ENCODE measurements around the gene MAP2K4. TPM values are rescaled to one million over a fixed set of nuclear protein-coding genes. Genes with fewer than 3 reads are reported as not detected.

The MAP2K4 gene
- polyA plus RNA-seq, 1 donor: 29.0 TPM

DNA sequence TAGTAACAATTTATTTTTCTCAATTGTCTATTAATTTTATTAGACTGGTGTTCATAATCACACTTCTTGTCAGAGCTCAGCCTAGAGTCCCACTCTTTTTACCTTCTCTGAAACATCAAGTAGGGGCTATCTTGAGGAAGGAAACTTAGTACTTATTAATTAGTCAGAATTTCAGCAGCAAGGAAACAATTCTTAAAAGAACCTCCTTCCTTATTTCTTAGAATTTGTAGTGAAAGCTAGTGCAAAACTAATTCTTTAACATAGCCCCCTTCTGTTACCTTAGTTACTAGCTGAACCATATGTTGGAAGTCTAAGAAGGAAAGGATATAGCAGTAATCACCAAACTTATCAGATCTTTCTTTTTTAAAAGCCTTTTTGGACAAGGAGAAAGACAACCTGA, 35.2 kb downstream of the MAP2K4 start:
- no peaks in the 10 kb centered on the region for H3K27me3 ChIP-seq (ENCODE audit: control insufficient read depth, insufficient read depth, low read length)
- H3K4me3 ChIP-seq (ENCODE audit: low read length): no peak overlapping the region
- no peaks in the 10 kb centered on the region for H3K9me3 ChIP-seq (ENCODE audit: control insufficient read depth, low read depth, low read length)
- H3K27ac ChIP-seq (ENCODE audit: low read length): no peak overlapping the region
- H3K36me3 ChIP-seq (ENCODE audit: control insufficient read depth, insufficient read depth, low read length): no peaks in the 10 kb centered on the region
- no peak for DNase-seq
- no peaks in the 10 kb centered on the region for H3K4me1 ChIP-seq (ENCODE audit: control insufficient read depth, insufficient read depth, low read length)

DNA sequence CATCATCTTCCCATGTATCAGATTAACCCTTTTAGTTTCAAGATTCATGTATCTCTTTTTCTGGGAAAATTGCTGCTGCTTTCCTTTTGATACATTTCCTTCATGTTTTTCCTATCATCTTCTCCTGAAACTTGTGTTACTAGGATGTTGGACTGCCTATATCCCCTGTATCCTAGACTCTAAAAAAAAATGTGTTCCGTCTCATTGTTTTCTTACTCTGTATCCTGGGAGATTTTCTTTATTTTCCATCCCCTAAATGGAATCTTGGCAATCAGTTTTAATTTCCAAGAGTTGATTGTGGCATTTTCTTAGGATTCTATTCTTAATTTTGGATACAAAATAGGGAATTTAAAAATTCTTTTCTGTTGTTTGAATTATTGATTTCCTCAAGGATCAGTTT, 36.8 kb downstream of the MAP2K4 start:
- no peaks in the 10 kb centered on the region for H3K9me3 ChIP-seq (ENCODE audit: control insufficient read depth, low read depth, low read length)
- no peaks in the 10 kb centered on the region for H3K27me3 ChIP-seq (ENCODE audit: control insufficient read depth, insufficient read depth, low read length)
- no peaks in the 10 kb centered on the region for H3K36me3 ChIP-seq (ENCODE audit: control insufficient read depth, insufficient read depth, low read length)
- H3K27ac ChIP-seq (ENCODE audit: low read length): no peak overlapping the region
- H3K4me1 ChIP-seq (ENCODE audit: control insufficient read depth, insufficient read depth, low read length): no peaks in the 10 kb centered on the region
- no peak overlapping the region for H3K4me3 ChIP-seq (ENCODE audit: low read length)
- WGBS (ENCODE audit: insufficient coverage, low lambda C conversion rate): 75% methylated on average over 1 of the region's 1 CpG
- no peak for DNase-seq

GRCh38 chr17:12058535-12058934, 37.9 kb downstream of the MAP2K4 start:
- no peaks in the 10 kb centered on the region for H3K27me3 ChIP-seq (ENCODE audit: control insufficient read depth, insufficient read depth, low read length)
- no peaks in the 10 kb centered on the region for H3K4me1 ChIP-seq (ENCODE audit: control insufficient read depth, insufficient read depth, low read length)
- no peak for DNase-seq
- no peaks in the 10 kb centered on the region for H3K36me3 ChIP-seq (ENCODE audit: control insufficient read depth, insufficient read depth, low read length)
- H3K9me3 ChIP-seq (ENCODE audit: control insufficient read depth, low read depth, low read length): no peaks in the 10 kb centered on the region
- no peak overlapping the region for H3K4me3 ChIP-seq (ENCODE audit: low read length)
- H3K27ac ChIP-seq (ENCODE audit: low read length): no peak overlapping the region

DNA sequence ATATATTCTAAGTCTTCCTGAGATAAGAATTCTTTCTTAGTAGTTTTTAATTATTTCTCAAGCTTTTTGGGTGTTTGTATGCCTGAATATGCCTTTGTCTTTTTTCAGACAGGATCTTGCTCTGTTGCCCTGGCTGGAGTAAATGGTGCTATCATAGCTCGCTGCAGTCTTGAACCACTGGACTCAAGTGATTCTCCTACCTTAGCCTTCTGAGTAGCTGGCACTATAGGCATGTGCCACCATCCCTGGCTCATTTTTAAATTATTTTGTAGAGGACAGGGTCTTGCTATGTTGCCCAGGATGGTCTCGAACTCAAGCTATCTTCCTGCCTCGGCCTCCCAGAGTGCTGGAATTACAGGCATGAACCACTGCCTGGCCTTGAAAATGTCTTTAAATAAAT, 41.6 kb downstream of the MAP2K4 start:
- no peak overlapping the region for H3K27ac ChIP-seq (ENCODE audit: low read length)
- peaks cover 7% of the 10 kb centered on the region for H3K36me3 ChIP-seq (ENCODE audit: control insufficient read depth, insufficient read depth, low read length)
- no peaks in the 10 kb centered on the region for H3K27me3 ChIP-seq (ENCODE audit: control insufficient read depth, insufficient read depth, low read length)
- WGBS (ENCODE audit: insufficient coverage, low lambda C conversion rate): no CpG with 5 or more reads among the region's 3 CpGs
- H3K9me3 ChIP-seq (ENCODE audit: control insufficient read depth, low read depth, low read length): no peaks in the 10 kb centered on the region
- no peaks in the 10 kb centered on the region for H3K4me1 ChIP-seq (ENCODE audit: control insufficient read depth, insufficient read depth, low read length)
- no peak overlapping the region for H3K4me3 ChIP-seq (ENCODE audit: low read length)
- no peak for DNase-seq

DNA sequence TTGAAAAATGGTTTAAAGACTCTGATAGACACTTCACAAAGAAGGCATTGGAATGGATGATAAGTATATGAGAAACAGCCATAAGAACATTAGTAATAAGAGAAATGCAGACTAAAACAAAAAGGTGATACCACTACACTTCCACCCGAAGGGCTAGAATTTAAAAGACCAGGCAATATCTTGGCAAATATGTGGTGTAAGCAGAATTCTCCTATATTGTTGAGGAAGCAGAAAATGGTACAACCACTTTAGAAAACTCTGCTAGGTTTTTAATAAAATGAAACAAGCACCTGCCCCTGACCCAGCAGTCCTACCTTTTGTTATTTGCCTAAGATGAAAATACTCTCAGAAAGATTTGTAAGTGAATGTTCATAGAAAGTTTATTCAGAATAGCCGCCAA, 43.7 kb downstream of the MAP2K4 start:
- 100% methylated on average over 2 of the region's 2 CpGs for WGBS (ENCODE audit: insufficient coverage, low lambda C conversion rate)
- no peaks in the 10 kb centered on the region for H3K4me1 ChIP-seq (ENCODE audit: control insufficient read depth, insufficient read depth, low read length)

GRCh38 chr17:12067485-12067884, 46.8 kb downstream of the MAP2K4 start:
- Histone ChIP-seq H3K27me3 (ENCODE audit: control insufficient read depth, insufficient read depth, low read length) (no peaks in the 10 kb centered on the region), H3K9me3 (ENCODE audit: control insufficient read depth, low read depth, low read length) (no peaks in the 10 kb centered on the region), H3K36me3 (ENCODE audit: control insufficient read depth, insufficient read depth, low read length) (peaks cover 22% of the 10 kb centered on the region), H3K4me3 (ENCODE audit: low read length) (no peak overlapping the region), H3K4me1 (ENCODE audit: control insufficient read depth, insufficient read depth, low read length) (no peaks in the 10 kb centered on the region), H3K27ac (ENCODE audit: low read length) (no peak overlapping the region)
- DNase-seq: no peak
- WGBS (ENCODE audit: insufficient coverage, low lambda C conversion rate): 90% methylated on average over 2 of the region's 2 CpGs

More for the DNA sequence above, 43.7 kb downstream of the MAP2K4 start:
- no peak for DNase-seq
- no peak overlapping the region for H3K4me3 ChIP-seq (ENCODE audit: low read length)
- H3K27ac ChIP-seq (ENCODE audit: low read length): no peak overlapping the region
- H3K9me3 ChIP-seq (ENCODE audit: control insufficient read depth, low read depth, low read length): no peaks in the 10 kb centered on the region
- no peaks in the 10 kb centered on the region for H3K27me3 ChIP-seq (ENCODE audit: control insufficient read depth, insufficient read depth, low read length)
- peaks cover 14% of the 10 kb centered on the region for H3K36me3 ChIP-seq (ENCODE audit: control insufficient read depth, insufficient read depth, low read length)

DNA sequence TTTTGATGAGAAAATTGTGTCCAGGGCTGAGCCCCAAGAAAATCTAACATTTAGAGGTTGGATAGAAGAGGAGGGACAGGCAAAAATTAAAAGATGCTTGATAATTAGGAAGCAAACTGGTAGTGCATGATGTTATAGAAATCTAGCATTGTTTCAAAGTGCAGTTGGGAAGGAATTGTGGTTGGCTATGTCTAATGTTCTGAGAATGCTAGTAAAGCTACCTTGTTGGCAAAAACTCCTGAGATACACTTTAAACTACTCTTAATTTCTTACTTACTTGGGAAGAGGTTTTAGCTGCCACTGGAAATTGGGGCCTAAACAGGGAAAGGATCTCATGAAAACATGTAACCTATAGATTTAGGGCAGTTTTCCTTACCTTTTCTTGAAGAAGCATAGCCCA, 48.3 kb downstream of the MAP2K4 start:
- H3K9me3 ChIP-seq (ENCODE audit: control insufficient read depth, low read depth, low read length): no peaks in the 10 kb centered on the region
- no peak overlapping the region for H3K27ac ChIP-seq (ENCODE audit: low read length)
- no peaks in the 10 kb centered on the region for H3K27me3 ChIP-seq (ENCODE audit: control insufficient read depth, insufficient read depth, low read length)
- no peak for DNase-seq
- H3K4me3 ChIP-seq (ENCODE audit: low read length): no peak overlapping the region
- peaks cover 22% of the 10 kb centered on the region for H3K36me3 ChIP-seq (ENCODE audit: control insufficient read depth, insufficient read depth, low read length)
- H3K4me1 ChIP-seq (ENCODE audit: control insufficient read depth, insufficient read depth, low read length): no peaks in the 10 kb centered on the region

DNA sequence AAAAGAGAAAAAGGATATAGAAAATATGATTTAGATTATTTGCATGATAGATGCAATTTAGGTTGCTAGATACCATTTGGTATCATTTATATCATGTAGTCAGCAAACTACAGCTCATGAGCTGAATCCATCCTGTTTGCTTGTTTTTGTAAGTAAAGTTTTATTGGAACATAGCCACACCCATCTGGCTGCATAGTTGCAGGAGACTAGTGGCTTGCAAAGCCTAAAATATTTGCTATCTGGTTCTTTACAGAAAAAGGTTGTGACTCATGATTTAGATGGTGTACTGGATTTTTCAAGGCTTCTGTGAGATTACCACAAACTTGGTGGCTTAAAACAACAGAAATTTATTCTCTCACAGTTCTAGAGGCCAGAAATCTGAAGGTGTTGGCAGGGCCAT, 49.9 kb downstream of the MAP2K4 start:
- H3K9me3 ChIP-seq (ENCODE audit: control insufficient read depth, low read depth, low read length): no peaks in the 10 kb centered on the region
- H3K27me3 ChIP-seq (ENCODE audit: control insufficient read depth, insufficient read depth, low read length): no peaks in the 10 kb centered on the region
- H3K4me3 ChIP-seq (ENCODE audit: low read length): no peak overlapping the region
- DNase-seq: no peak
- peaks cover 21% of the 10 kb centered on the region for H3K36me3 ChIP-seq (ENCODE audit: control insufficient read depth, insufficient read depth, low read length)
- H3K27ac ChIP-seq (ENCODE audit: low read length): no peak overlapping the region
- no peaks in the 10 kb centered on the region for H3K4me1 ChIP-seq (ENCODE audit: control insufficient read depth, insufficient read depth, low read length)

- Histone ChIP-seq H3K9me3 (ENCODE audit: control insufficient read depth, low read depth, low read length) (no peaks in the 10 kb centered on the region), H3K27me3 (ENCODE audit: control insufficient read depth, insufficient read depth, low read length) (no peaks in the 10 kb centered on the region), H3K4me3 (ENCODE audit: low read length) (no peak overlapping the region), H3K27ac (ENCODE audit: low read length) (no peak overlapping the region), H3K4me1 (ENCODE audit: control insufficient read depth, insufficient read depth, low read length) (no peaks in the 10 kb centered on the region), H3K36me3 (ENCODE audit: control insufficient read depth, insufficient read depth, low read length) (peaks cover 28% of the 10 kb centered on the region)
- DNase-seq: no peak
- no CpG with 5 or more reads among the region's 3 CpGs for WGBS (ENCODE audit: insufficient coverage, low lambda C conversion rate)
Observed at GRCh38 chr17:12074346-12074745, 53.7 kb downstream of the MAP2K4 start.

GRCh38 chr17:12077773-12078172, 57.1 kb downstream of the MAP2K4 start:
- Histone ChIP-seq H3K4me3 (ENCODE audit: low read length) (no peak overlapping the region), H3K27me3 (ENCODE audit: control insufficient read depth, insufficient read depth, low read length) (no peaks in the 10 kb centered on the region), H3K9me3 (ENCODE audit: control insufficient read depth, low read depth, low read length) (no peaks in the 10 kb centered on the region), H3K36me3 (ENCODE audit: control insufficient read depth, insufficient read depth, low read length) (peaks cover 28% of the 10 kb centered on the region), H3K27ac (ENCODE audit: low read length) (no peak overlapping the region), H3K4me1 (ENCODE audit: control insufficient read depth, insufficient read depth, low read length) (no peaks in the 10 kb centered on the region)
- DNase-seq: no peak
- no CpG with 5 or more reads among the region's 2 CpGs for WGBS (ENCODE audit: insufficient coverage, low lambda C conversion rate)

DNA sequence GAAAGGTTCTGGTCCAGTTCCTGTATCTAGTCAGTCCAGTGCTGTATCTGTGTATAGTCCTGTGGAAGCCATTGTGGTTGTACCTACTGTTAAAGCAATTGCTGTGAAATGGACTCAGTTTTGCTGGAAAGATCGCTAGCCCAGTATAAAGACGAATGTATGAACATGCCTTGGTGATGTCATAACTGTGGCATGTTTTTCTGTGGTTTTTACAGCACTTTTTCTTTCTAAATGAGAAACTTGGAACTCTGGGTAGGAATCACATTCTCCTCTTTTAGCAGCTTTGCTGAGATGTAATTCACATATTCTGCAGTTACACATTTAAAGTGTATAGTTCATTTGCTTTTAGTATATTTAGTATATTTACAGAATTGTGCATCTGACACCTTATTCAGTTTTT, 58.1 kb downstream of the MAP2K4 start:
- H3K36me3 ChIP-seq (ENCODE audit: control insufficient read depth, insufficient read depth, low read length): peaks cover 30% of the 10 kb centered on the region
- H3K4me3 ChIP-seq (ENCODE audit: low read length): no peak overlapping the region
- no peaks in the 10 kb centered on the region for H3K27me3 ChIP-seq (ENCODE audit: control insufficient read depth, insufficient read depth, low read length)
- H3K27ac ChIP-seq (ENCODE audit: low read length): no peak overlapping the region
- no peaks in the 10 kb centered on the region for H3K9me3 ChIP-seq (ENCODE audit: control insufficient read depth, low read depth, low read length)
- WGBS (ENCODE audit: insufficient coverage, low lambda C conversion rate): no CpG with 5 or more reads among the region's 2 CpGs
- H3K4me1 ChIP-seq (ENCODE audit: control insufficient read depth, insufficient read depth, low read length): no peaks in the 10 kb centered on the region
- DNase-seq: no peak

DNA sequence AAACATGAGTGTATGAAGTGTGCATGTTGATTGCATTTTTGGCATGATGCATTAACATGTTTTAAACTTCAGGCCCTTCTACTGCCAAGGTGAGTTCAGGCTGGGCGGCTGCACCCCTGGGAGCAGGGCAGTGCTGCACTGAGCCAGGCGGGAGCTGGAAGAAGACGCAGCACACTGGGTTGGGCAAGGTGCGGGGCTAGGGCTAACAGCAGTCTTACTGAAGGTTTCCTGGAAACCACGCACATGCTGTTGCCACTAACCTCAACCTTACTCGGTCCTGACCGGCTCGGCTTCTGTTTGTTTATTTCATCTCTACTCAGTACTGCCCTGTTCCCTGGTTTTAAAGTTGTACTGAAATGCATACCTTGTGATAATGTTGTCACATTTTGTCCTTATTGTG, 61.0 kb downstream of the MAP2K4 start:
- Histone ChIP-seq H3K4me3 (ENCODE audit: low read length) (no peak overlapping the region), H3K4me1 (ENCODE audit: control insufficient read depth, insufficient read depth, low read length) (no peaks in the 10 kb centered on the region), H3K27ac (ENCODE audit: low read length) (no peak overlapping the region), H3K36me3 (ENCODE audit: control insufficient read depth, insufficient read depth, low read length) (peaks cover 36% of the 10 kb centered on the region), H3K27me3 (ENCODE audit: control insufficient read depth, insufficient read depth, low read length) (no peaks in the 10 kb centered on the region), H3K9me3 (ENCODE audit: control insufficient read depth, low read depth, low read length) (no peaks in the 10 kb centered on the region)
- DNase-seq: no peak
- WGBS (ENCODE audit: insufficient coverage, low lambda C conversion rate): no CpG with 5 or more reads among the region's 8 CpGs

Measured in large intestine (tissue), 3 donors.